Measurements from ENCODE around the gene AK2.

AK2 gene

DNA sequence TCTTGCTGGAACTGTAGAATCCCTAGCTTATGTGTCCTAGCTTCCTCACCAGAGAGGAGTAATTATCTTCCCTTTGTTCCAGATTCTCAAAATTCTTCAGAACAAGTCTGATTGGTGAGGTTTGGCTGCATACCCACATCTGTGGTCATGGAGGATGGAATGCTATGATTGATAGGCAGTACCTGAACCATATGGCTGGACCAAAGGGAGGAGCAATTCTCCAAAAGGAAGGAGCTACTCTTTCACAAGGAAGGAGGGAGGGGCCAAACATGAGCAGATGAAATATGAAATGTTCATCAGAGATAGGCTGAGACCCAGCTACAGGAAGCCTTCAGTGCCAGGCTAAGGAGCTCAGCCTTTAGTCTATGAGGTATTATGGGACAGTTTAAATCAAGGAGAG lies 67.1 kb downstream of the AK2 start:
- DNase-seq: no peak

DNA sequence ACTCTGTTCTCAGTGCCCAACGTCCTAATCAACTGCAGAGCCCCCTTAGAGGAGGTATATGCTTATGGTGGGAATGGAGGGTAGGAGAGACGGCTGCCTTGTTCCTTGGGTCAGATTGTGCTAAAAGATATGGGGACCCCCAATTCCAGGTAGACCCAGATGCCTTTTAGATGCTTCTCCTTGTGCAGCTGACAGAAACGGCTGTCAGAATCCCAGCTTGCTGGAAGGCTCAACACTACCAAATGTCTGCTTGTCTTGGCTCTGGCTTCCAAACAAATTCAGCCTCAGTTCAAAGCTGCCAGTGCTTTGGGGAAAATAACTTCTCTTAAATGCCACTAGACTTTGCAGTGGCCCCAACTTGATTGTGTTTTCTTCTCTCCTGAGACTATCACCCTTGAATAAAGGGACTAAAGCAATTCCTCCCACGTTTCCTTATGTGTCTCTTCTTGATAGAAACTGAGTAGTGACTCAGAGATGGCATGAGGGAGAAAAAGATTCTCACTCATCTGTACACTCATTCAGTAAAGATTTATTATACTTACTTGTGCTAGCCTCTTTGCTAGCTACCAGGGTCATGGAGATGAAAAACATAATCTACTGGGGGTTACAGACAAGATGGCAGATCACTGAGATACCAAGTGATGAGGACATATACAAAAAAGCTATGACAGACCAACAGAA lies 68.7 kb downstream of the AK2 start:
- DNase-seq: no peak

DNA sequence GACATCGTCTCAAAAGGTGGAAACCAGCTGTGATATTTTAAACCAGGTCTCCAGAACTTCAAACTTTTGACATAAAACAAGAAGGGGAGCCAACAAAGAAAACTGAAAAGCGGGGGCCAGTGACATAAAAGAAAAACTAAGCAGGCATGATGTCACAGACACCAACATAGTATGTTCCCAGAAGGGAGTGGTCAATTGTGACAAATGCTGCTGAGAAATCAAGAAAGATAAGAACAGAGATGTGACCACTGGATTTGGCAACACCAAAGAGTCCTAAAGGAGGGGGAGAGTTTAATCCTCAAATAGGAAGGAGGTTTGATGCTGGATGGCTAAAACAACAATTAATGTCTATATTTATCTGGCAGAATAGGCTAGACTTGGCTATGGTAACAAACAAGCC lies 69.8 kb downstream of the AK2 start:
- DNase-seq: no peak

DNA sequence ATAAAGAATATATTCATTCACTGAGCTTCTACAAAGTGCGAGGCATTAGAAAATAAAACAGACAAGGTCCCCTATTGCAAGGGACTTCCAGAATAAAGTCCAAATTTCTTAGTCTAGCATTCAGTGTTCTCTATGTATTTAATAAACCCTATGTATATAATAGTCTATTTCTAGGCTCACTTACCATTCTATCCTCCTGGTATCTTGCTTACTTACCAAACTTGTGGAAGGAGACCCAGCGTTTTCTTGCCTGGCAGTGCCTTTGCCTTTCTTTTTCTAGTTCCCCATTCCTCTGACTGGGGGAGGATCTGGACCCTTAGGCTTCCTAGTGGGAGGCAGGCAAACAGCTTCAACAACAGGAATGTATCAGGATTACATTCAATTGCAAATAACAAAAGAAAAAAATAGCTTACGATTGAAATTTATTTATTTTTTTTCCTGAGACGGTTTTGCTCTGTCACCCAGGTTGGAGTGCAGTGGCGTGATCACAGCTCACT lies 71.4 kb downstream of the AK2 start:
- DNase-seq: no peak

DNA sequence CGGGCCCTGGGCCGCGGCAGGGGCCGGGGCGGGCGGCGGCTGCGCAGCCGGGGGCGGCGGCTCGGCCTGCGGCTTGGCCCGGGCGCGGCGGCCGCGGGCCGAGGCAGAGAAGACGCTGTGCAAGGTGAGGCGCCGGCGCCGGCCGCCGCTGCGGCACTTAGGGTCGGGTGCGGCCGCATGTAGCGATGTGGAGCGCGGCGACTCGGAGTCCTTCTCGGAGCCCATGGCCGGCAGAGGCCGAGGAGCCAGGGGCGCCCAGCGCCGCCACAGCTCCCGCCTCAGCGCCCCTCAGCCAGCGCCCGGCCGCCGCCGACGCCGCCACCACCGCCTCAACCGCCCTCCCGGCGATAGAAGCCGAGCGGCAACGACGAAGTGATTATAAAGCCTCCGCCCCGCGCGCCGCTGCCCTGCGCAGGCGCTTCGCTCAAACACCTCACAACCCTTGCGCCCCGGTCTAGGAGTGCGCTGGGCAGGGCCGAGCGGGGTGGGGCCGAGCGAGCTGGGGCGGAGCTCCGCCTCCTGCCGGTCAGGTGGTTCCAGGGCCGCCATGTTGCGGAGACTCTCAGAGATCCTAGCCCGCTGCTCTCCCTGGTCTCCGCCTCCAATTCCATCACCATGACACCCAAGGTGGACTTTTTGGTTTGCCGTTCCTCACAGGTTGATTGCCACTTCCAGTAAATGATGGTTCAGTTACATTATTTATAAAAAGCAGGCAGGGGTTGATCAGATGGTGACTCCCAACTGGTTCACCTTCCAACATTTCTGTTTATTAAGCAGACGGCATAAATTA lies 72.0 kb downstream of the AK2 start, which contains the start of gene RNF19B:
Gene RNF19B (minus strand): TSS at position 349 of the 790 bp plus-strand sequence. CDS start 124 bp downstream, at position 225.
- DNase-seq: peak; percentile 98

DNA sequence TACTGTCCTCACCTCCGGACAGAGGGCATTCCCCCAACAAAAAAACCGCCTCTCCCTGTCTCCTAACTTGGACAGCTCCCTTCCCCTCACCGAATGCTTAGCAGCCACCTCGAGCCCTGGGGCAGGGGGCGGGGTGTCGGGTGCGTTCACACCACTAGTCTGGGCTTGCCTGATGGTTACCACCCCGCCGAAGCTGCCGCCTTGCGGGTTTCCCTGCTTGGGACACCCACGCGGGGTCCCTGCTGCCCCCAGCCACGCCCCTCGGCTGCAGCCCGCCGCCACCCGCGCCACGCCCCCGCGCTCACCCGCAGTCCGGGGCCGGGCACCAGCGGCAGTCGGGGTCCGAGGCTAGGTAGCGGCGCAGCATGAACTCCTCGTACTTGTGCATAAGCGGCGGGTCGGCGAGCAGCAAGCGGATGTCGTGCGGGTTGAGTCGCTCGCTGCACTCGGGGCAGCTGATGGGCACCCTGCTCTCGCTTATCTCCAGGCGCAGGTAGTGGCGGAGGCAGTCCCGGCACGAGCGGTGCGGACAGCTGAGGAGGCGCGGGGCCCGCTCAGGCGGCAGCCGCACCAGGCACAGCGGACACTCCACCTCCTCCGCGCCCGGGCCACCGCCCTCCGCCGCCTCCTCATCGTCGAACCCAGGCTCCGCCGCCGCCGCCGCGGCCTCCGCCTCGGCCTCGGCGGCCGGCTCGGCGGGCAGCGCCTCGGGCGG lies 72.8 kb downstream of the AK2 start:
- DNase-seq: peak; percentile 67

DNA sequence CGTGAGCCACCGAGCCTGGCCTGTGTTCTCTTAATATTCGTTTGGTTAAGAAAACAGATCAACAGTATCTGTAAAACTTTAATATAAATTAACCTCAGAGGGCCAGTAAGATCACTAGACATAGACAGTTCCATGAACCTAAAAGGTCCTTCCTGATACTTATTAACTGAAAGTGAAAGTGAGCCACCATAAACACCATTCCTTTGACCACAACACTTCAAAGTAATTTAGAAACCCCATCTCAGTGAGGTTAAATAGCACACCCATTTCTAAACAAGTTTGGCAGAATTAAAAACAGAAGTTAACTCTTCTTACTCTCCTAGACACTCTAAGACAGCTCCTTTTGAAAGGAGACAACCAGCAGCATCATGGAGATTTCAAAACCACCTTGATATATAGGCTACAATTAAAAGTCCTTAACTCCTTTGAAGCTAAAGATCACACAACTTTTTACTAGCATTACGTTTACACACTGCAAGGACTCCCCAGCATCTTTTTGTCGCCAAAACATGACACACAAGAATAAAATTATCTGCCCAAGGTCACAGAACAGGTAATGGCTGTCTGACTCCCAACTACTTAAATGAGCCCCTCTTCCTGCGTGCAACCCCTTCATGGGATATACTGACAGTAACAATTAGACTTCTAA lies 74.3 kb downstream of the AK2 start:
- DNase-seq: peak; percentile 63

DNA sequence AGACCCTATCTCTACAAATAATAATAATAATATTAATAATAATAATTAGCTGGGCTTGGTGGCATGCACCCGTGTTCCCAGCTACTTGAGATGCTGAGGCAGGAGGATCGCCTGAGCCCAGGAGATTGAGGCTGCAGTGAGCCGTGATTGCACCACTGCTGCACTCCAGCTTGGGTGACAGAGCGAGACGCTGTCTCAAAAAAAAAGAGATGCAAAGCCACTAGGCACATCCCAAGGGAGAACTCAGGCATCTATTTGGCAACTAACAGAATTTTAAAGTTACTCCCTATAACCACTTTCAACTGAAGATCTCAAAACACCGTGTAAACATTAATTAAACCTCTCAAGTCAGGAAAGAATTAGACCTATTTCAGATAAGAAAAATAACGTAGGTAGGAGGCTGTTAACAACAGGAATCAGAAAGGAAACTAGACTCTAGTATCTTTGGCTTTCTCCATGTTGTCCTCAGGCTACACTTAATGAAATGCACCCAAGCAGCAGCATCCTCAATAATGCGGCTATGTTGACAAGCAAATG lies 75.8 kb downstream of the AK2 start:
- no peak for DNase-seq

DNA sequence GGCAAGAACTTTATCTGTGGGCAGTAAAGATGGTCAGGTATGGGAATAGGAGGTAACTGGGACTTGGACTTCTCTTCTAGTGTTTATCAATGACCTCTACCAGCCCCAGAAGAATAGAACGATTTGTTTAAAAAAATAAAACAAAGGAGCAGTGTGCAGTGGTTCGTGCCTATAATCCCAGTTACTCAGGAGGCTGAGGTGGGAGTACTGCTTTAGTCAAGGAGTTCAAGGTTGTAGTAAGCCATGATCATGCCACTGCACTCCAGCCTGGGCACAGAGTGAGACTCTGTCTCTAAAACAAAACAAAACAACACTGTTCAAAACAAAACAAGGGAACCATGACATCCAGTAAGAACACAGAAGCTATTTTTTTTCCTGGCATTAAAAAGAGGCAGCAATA lies 76.3 kb downstream of the AK2 start:
- DNase-seq: no peak

DNA sequence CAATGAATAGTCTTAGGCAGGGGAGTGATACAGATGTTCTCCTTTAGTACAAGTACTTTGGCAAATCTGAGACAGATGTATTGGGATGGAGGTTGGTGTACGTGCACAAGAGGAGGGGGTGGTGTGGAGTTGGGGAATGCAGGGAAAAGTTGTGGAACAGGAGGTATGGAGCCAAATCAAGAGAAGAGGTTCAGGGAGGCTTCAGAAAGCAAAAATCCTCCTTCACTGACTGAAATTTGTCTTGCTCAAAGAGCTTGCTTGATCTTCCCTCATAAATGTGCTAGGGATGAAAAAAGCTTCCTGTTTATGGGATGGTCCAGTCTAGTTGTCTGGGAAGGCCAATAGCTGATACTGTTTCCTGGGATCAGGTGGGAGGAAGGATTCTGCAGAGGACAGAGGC lies 77.9 kb downstream of the AK2 start:
- DNase-seq: no peak

Data from activated CD4-positive, alpha-beta T cell treated with anti-CD3 and anti-CD28 coated beads, Interleukin-10, Interleukin-2, amounts not matched to agents 100 ng/mL and 50 ng/mL, durations not matched to agents 16 hours and 8 hours (primary cell).